PC-3 (cell line): ENCODE data around the gene CACNA1D.

Experiments
- CTCF ChIP-seq: fragments of 300-600 bp; sonication (generic); conservative IDR thresholded peaks from 2 replicates; pipeline ENCODE4 v1.5.1; 2017; ENCODE audit warnings: antibody characterized with exemption, low read depth, mild to moderate bottlenecking, low read length
- EZH2 ChIP-seq: fragments of 300-600 bp; sonication (generic); IDR thresholded peaks from one replicate; pipeline ENCODE4 v1.6.1; 2017; ENCODE audit warnings: antibody characterized with exemption, mild to moderate bottlenecking, low read length; ENCODE audit not compliant: unreplicated experiment

- TF ChIP-seq EZH2 (no peak), CTCF (no peak)
These were observed 356.5 kb downstream of the CACNA1D start for GRCh38 chr3:53850895-53851294.
